ENCODE measurements around the gene NLRP13.

GRCh38 chr19:55858969-55859368 is 73.2 kb downstream of the NLRP13 start:
- TF ChIP-seq CTCF (optimal IDR thresholded peaks at IDR 0.05 in 1 of 3, IDR thresholded peaks at IDR 0.05 in 1 of 3, conservative IDR thresholded peaks at IDR 0.05 in 1 of 3; ENCODE audit: extremely low read depth in 1 of 3, insufficient read depth in 2 of 3, low read length in 3 of 3) (no peak), EZH2 (IDR thresholded peaks at IDR 0.05; ENCODE audit: low read length) (no peak)

All from keratinocyte (primary cell).